Measurements from ENCODE around the gene ADAT3.

DNA sequence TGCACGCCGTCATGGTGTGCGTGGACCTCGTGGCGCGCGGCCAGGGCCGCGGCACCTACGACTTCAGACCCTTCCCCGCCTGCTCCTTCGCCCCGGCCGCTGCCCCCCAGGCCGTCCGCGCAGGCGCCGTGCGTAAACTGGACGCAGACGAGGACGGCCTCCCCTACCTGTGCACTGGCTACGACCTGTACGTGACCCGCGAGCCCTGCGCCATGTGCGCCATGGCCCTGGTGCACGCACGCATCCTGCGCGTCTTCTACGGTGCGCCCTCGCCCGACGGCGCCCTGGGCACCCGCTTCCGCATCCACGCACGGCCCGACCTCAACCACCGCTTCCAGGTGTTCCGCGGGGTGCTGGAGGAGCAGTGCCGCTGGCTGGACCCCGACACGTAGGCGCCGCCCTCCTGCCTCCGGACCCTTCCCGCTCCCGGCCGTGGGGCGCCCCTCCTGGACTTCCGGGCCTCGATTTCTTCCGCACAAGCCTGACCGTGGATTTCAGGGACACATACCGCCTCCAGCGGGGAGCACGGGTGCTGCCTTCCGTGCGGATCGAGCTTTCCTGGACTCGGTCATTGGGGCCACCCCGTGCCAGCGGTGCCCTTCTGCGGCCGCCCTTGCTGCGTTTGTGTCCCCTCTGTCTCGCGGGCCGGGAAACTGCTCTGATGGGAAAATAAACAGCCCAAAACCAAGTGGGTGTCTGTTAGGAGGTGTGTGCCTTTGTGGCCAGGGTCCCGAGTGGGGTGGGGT lies 7.7 kb downstream of the ADAT3 start:
- TF ChIP-seq, protein P1, sequence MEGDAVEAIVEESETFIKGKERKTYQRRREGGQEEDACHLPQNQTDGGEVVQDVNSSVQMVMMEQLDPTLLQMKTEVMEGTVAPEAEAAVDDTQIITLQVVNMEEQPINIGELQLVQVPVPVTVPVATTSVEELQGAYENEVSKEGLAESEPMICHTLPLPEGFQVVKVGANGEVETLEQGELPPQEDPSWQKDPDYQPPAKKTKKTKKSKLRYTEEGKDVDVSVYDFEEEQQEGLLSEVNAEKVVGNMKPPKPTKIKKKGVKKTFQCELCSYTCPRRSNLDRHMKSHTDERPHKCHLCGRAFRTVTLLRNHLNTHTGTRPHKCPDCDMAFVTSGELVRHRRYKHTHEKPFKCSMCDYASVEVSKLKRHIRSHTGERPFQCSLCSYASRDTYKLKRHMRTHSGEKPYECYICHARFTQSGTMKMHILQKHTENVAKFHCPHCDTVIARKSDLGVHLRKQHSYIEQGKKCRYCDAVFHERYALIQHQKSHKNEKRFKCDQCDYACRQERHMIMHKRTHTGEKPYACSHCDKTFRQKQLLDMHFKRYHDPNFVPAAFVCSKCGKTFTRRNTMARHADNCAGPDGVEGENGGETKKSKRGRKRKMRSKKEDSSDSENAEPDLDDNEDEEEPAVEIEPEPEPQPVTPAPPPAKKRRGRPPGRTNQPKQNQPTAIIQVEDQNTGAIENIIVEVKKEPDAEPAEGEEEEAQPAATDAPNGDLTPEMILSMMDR (IDR thresholded peaks at IDR 0.05) = no peak
- TF ChIP-seq EZH2phosphoT487 (IDR thresholded peaks at IDR 0.05; ENCODE audit: borderline replicate concordance, low read depth) = no peak
- TF ChIP-seq RFX5 (IDR thresholded peaks at IDR 0.05; ENCODE audit: low read length) = no peak
- no peak for TF ChIP-seq SMC3 (IDR thresholded peaks at IDR 0.05; ENCODE audit: low read depth, low read length)
- TF ChIP-seq EP300 (IDR thresholded peaks at IDR 0.05; ENCODE audit: borderline replicate concordance in 1 of 2, low read depth in 1 of 2, low read length in 1 of 2) = no peak
- no peak for TF ChIP-seq RAD21 (IDR thresholded peaks at IDR 0.05; ENCODE audit: low read length)
- no peak for TF ChIP-seq MXI1 (IDR thresholded peaks at IDR 0.05; ENCODE audit: low read depth, low read length)
- TF ChIP-seq POLR2AphosphoS5 (IDR thresholded peaks at IDR 0.05; ENCODE audit: low read depth, low read length) = no peak
- TF ChIP-seq, protein P2, sequence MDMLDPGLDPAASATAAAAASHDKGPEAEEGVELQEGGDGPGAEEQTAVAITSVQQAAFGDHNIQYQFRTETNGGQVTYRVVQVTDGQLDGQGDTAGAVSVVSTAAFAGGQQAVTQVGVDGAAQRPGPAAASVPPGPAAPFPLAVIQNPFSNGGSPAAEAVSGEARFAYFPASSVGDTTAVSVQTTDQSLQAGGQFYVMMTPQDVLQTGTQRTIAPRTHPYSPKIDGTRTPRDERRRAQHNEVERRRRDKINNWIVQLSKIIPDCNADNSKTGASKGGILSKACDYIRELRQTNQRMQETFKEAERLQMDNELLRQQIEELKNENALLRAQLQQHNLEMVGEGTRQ (IDR thresholded peaks at IDR 0.05; ENCODE audit: borderline replicate concordance, low read depth, low read length) = no peak
